ENCODE measurements around the gene TOLLIP. TPM values are rescaled to one million over a fixed set of nuclear protein-coding genes. Genes with fewer than 3 reads are reported as not detected.

TOLLIP gene
- total and polyA plus RNA-seq, 2 of the 8 experiments (the other 6 are each of a cell fraction or from before 2014, with no cell fraction given): 23.7 to 34.7 TPM

GRCh38 chr11:1280116-1281035 is 29.1 kb downstream of the TOLLIP start (continued):
- TF ChIP-seq CTBP2 (IDR thresholded peaks at IDR 0.05; ENCODE audit: borderline replicate concordance, insufficient read depth, insufficient read length, low read length) (no peak), CHD2 (IDR thresholded peaks at IDR 0.05; ENCODE audit: low read length) (no peak), MAX (IDR thresholded peaks at IDR 0.05) (no peak), CHD1 (IDR thresholded peaks at IDR 0.05; ENCODE audit: low read depth, low read length) (no peak), CEBPB (IDR thresholded peaks at IDR 0.05; ENCODE audit: low read depth, low read length) (no peak), SP4 (IDR thresholded peaks at IDR 0.05; ENCODE audit: low read length) (no peak), POLR2A (IDR thresholded peaks at IDR 0.05; ENCODE audit: control extremely low read depth in 1 of 2, low read depth in 2 of 2, low read length in 2 of 2) (no peak), TAF1 (IDR thresholded peaks at IDR 0.05; ENCODE audit: low read depth, low read length) (no peak), JUN (IDR thresholded peaks at IDR 0.05; ENCODE audit: low read depth, low read length) (no peak), RXRA (IDR thresholded peaks at IDR 0.05; ENCODE audit: insufficient read depth, low read depth, low read length) (no peak), MAFK (IDR thresholded peaks at IDR 0.05; ENCODE audit: low read depth, low read length) (no peak)
